ENCODE measurements around the gene GHRH.

GHRH gene

GRCh38 chr20:37201827-37202162, 59.8 kb downstream of the GHRH start:
- DNase-seq, result no peak

All from CD4-positive, alpha-beta T cell treated with Interleukin-17A for 4 hours (primary cell).